Measurements from ENCODE around the gene IPO11. TPM values are rescaled to one million over a fixed set of nuclear protein-coding genes. Genes with fewer than 3 reads are reported as not detected.
"Not testable (repeated sequence)": the region's sequence is repeated elsewhere in the genome, so short reads cannot be mapped to it uniquely, and the experiment has no call there.

The IPO11 gene
- total RNA-seq, 1 experiment from 2014 or later: 23.4 TPM

DNA sequence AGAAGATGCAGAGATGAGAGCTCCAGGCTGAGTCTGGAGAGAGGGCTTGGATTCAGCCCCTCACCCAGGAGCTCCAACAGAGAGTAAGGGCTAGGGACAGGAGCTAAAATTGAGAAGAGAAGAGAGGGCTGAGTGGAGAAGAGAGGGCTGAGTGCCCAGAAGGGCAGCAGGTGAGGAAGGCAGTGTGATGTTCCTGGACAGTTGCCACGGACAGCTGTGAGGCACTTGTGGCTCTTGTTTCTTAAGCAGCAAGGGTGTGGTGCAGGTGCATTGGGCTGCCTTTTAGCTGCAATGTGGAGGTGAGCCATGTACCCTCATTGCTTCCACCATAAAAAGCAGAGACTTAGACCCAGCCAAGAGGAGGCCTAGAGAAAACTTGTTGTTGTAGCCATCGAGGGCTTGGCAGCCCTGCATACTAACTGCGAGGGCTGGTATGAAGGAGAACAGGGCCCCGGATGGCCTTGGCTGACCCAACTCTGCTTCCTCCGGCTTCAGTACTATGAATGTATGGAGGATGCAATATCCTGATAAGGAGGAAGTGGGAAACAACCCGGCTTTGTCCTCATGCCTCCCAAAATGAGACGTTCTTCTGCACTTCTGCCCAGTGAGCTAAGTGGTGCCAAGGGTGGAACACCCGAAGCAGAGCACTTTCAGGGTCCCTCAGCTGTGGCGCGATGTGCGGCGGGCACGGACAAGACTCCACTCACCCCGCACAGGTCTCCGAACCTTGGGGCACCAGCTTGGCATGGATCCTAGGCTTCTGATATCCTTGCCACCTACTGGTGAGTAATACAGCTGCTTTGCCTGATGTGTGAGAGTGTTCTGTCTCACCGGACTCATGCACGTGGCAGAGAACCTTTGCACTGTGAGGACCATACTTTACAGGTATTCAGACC is 231.2 kb downstream of the IPO11 start:
- DNase-seq (ENCODE audit: low read depth): no peak

- DNase-seq (ENCODE audit: low read depth): no peak
Observed at GRCh38 chr5:62645223-62645622, 232.7 kb downstream of the IPO11 start.

DNA sequence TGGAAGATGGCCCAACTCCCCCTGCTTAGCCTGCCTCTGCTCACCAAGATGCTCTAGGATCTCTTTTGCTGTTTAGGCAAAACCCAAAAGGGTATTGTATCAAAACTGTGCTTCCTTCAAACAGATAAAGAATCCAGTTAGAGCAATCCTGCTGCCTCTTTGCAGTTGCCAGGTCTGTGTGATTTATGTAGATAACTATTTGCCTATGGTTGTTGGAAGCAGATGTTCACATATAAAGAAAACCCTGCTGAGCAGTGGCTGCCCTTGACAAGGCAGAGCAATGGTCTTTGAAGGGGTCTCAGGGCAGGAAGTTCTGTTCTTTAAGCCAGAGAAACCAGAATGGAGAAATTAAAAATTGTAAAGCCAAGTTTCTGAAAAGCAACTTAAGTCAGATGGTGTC is 234.7 kb downstream of the IPO11 start:
- DNase-seq (ENCODE audit: low read depth): no peak

DNA sequence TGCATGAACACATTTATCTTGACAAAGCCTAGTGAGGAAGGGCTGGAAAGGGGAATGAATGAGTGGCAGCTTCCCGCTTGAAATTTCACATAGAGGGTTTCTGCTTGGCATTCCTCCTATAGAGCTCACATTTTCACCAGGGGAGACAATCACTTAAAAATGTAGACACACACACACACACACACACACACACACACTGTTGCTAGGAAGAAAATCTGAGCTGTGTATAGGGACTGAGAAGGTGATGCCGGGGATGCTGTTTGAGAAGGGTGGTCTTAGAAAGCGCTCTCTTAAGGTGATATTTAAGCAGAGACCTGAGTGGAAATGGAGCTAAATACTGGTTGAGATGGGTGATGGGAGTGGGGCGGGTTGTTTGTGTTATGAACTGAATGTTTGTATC is 236.5 kb downstream of the IPO11 start:
- DNase-seq (ENCODE audit: low read depth): no peak

DNA sequence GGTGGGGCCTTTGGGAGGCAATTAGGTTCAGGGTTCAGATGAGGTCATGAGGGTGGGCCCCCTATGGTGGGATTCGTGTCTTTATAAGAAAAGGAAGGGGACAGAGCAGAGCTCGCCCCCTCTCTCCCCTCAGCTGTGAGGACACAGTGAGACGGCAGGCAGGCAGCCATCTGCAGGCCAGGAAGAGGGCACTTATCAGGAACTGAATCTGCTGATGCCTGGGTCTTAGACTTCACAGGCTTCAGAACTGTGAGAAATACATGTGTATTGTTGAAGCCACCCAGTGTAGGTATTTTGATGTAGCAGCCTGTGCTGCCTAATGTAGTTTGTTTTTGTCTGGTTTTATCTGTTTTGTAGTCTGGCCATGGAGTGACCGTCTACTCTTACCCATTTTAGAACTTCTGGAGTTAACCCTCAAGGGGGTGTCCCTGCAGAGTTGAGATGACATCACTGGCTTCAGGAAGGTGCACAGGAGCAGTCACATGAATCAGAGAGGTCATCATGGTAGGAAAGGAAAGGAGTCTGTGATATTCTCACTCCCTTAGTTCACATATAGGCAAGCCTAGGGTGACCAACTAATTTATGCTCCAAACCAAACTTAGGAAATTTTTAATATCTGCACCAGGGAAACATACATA is 237.0 kb downstream of the IPO11 start:
- no peak for DNase-seq (ENCODE audit: low read depth)

DNA sequence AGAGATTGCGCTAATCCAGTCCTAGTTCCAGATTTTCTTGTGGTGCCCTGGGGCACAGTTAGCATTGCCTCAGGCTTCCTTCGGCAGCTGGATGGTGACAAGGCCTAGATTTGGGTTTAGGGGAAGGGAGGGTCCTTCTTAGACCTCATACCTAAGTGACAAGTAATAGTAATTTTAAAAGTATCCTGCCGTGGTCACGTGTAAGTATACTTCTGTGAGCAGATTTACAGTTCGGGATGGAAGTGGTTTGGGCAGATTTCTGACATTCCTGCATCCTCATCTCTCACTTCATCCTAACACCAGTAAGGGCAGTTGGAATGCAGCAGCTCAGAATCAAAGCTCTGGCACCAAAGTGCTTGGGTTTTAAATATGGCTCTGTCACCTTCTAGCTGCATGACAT is 237.6 kb downstream of the IPO11 start:
- no peak for DNase-seq (ENCODE audit: low read depth)

- no peak for DNase-seq (ENCODE audit: low read depth)
Observed at GRCh38 chr5:62652225-62652624, 239.7 kb downstream of the IPO11 start.

DNA sequence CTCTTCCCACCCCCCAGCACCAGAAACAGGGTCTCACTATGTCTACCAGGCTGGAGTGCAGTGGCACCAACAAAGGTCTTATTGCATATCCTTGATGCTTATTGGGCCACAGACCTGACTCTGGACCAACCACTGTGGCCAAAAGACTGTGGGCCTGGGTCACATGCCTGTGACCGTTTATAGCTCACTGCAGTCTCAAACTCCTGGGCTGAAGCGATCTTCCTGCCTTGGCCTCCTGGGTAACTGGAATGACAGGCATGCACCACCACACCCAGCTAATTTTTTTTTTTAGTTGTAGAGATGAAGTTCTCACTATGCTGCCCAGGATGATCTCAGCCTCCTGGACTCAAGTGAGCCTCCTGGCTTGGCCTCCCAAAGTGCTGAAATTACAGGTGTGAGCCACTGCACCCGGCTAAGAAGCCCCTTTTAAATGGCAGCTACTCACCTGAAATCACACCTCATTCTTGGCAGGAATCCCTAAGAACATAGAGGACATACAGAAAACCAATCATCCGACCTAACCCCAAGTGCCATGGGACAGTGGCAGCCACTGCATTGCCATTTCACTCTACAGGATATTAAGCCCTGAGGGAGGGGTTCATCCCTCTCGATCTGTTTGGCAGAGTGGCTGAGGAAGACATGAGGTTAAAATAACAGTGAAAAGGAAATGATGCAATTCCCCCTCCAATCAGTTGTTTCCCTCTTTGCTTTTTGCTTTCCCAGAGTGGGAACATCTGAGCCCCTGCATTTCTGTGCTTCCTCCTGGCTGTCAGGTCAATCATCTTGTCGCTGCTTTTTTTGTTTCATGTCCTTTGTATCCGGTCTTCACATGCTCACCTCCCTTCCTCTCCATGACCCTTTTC is 240.7 kb downstream of the IPO11 start:
- DNase-seq (ENCODE audit: low read depth): peak; percentile 8

DNA sequence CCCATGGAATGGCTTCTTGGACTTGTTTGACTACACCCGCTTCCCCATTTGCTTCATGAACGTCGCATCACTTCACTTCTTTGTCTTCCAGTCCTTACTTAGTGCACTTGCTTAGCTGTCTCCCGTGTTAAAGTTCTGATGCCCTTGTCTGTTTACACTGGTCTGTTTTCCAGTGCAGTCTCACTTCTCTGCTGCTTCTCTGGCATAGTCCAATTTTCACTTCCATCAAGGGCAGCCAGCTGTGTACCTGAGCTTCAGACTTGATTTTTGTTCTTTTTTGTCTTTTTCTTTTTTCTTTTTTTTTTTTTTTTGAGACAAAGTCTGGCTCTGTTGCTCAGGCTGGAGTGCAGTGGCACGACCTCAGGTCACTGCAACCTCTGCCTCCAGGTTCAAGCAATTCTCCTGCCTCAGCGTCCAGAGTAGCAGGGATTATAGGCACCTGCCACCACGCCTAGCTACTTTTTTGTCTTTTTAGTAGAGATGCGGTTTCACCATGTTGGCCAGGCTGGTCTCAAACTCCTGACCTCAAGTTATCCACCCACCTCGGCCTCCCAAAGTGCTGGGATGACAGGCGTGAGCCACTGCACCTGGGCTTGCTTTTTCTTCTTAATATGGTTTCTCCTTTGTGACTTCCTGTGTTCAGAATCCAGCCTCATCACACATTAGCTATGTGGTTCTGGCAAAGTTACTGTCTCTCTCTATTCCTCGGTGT is 241.5 kb downstream of the IPO11 start:
- DNase-seq (ENCODE audit: low read depth): no peak

GRCh38 chr5:62657772-62658171 is 245.2 kb downstream of the IPO11 start:
- DNase-seq (ENCODE audit: low read depth): not testable (repeated sequence)

- DNase-seq (ENCODE audit: low read depth): no peak
Observed at GRCh38 chr5:62661126-62661525, 248.6 kb downstream of the IPO11 start.

GRCh38 chr5:62662521-62662920 is 250.0 kb downstream of the IPO11 start:
- DNase-seq (ENCODE audit: low read depth): no peak

- no peak for DNase-seq (ENCODE audit: low read depth)
Observed at GRCh38 chr5:62671479-62671878, 258.9 kb downstream of the IPO11 start.

GRCh38 chr5:62676596-62676995 is 264.0 kb downstream of the IPO11 start:
- not testable (repeated sequence) for DNase-seq (ENCODE audit: low read depth)

Small RNA genes within 50 kb of the gene (small RNA-seq; reads per million reads assigned to genes)
- gene CKS1BP3 (not detected), gene RNU6-661P (not detected)

Other genes with a start within 250 kb of the IPO11 start
- 35.6 and 51.3 TPM in 2 replicates for gene KIF2A, start 106.6 kb upstream of the IPO11 start, total RNA-seq (2014; rRNA removed; shearing (Covaris generic))
- gene DIMT1, start 8.9 kb upstream of the IPO11 start, total RNA-seq (2014; rRNA removed; shearing (Covaris generic)): 82.7 and 116 TPM in 2 replicates
- gene LRRC70, start 166.1 kb downstream of the IPO11 start, total RNA-seq (2014; rRNA removed; shearing (Covaris generic)): 0.13 and 0.27 TPM in 2 replicates

All from HT1080 (cell line).